HG03196 (cell line): Measurements from ENCODE around the gene RALY.
"Not testable (repeated sequence)": the region's sequence is repeated elsewhere in the genome, so short reads cannot be mapped to it uniquely, and the experiment has no call there.

Experiments used
- ATAC-seq: cut with Tn5 transposase; IDR thresholded peaks from one replicate; pipeline ENCODE4 v1.9.1; 2021; ENCODE audit not compliant: unreplicated experiment

The RALY gene

DNA sequence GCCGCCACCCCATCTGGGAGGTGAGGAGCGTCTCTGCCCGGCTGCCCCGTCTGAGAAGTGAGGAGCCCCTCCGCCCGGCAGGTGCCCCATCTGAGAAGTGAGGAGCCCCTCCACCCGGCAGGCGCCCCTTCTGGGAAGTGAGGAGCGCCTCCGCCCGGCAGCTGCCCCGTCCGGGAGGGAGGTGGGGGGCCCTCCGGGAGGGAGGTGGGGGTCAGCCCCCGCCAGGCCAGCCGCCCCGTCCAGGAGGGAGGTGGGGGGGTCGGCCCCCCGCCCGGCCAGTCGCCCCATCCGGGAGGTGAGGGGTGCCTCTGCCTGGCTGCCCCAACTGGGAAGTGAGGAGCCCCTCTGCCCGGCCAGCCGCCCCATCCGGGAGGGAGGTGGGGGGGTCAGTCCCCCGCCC lies 138.8 kb downstream of the RALY start:
- ATAC-seq: not testable (repeated sequence)

DNA sequence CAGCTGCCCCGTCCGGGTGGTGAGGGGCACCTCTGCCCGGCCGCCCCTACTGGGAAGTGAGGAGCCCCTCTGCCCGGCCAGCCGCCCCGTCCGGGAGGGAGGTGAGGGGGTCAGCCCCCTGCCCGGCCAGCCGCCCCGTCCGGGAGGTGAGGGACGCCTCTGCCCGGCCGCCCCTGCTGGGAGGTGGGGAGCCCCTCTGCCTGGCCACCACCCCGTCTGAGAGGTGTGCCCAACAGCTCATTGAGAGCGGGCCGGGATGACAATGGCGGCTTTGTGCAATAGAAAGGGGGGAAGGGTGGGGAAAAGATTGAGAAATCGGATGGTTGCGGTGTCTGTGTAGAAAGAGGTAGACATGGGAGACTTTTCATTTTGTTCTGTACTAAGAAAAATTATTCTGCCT lies 139.2 kb downstream of the RALY start:
- not testable (repeated sequence) for ATAC-seq

DNA sequence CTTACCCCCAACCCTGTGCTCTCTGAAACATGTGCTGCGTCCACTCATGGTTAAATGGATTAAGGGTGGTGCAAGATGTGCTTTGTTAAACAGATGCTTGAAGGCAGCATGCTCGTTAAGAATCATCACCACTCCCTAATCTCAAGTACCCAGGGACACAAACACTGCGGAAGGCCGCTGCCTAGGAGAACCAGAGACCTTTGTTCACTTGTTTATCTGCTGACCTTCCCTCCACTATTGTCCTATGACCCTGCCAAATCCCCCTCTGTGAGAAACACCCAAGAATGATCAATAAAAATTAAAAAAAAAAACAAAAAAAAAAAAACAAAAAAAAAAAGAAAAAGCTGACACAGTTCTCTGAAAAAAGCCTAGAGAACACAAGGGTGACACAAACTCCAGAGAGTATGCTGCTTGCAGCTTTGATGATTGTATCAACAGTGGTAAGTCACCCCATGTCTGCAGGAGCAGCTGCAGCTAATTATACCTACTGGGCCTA lies 139.7 kb downstream of the RALY start:
- not testable (repeated sequence) for ATAC-seq
